Pancreas (tissue), 10 donors: ENCODE results near the gene GDF3. TPM values are rescaled to one million over a fixed set of nuclear protein-coding genes. Genes with fewer than 3 reads are reported as not detected.
"Not testable (repeated sequence)": the region's sequence is repeated elsewhere in the genome, so short reads cannot be mapped to it uniquely, and the experiment has no call there.

Source experiments
- ATAC-seq, 4 donors: fragments of 200-7000 bp; cut with Tn5 transposase; one replicate each; pipeline versions ENCODE4 v1.8.0 to v1.9.1; 2020; ENCODE audit warnings: mild to moderate bottlenecking in 4 of 4, moderate library complexity in 4 of 4
- DNase-seq, 6 donors: peaks; one replicate each; pipeline ENCODE4 v3.0.0-alpha.2; 2020
- FAIRE-seq: peaks from 2 replicates; lab custom pipeline; 2012; peaks lifted over from hg19 to GRCh38; lab: Jason Lieb, UNC
- H3K27ac ChIP-seq, 4 donors: fragments of 200-600 bp; sonication (generic); 1 replicate in 3 of 4; 2 replicates in 1 of 4; pipeline versions ENCODE4 v1.5.0 to v1.8.0; 2020
- H3K27me3 ChIP-seq, 4 donors: fragments of 200-600 bp; one replicate each; pipeline ENCODE4 v1.8.0; 2021
- H3K36me3 ChIP-seq, 3 donors: fragments of 200-600 bp; sonication (generic) in 1 of 3; one replicate each; pipeline versions ENCODE4 v1.5.0 to v1.8.0; 2020 to 2021
- H3K4me1 ChIP-seq, 3 donors: fragments of 200-600 bp; one replicate each; pipeline ENCODE4 v1.8.0; 2021
- H3K4me3 ChIP-seq, 4 donors: fragments of 200-600 bp; sonication (generic) in 2 of 4; one replicate each; pipeline versions ENCODE4 v1.5.0 to v1.8.0; 2020 to 2021
- H3K9me3 ChIP-seq, 4 donors: fragments of 200-600 bp; one replicate each; pipeline ENCODE4 v1.8.0; 2021
- CTCF ChIP-seq, 4 donors: fragments of 200-600 bp; sonication (generic) in 3 of 4; IDR thresholded peaks; one replicate each; pipeline versions ENCODE4 v1.5.0 to v1.8.0; 2021; ENCODE audit warnings: antibody characterized with exemption in 4 of 4
- WGBS, 2 donors: extraction: QIAGEN DNeasy Blood & Tissue Kit; methylation state at CpG; one replicate each; pipeline ENCODE4 v1.1.7; 2013; 5-methylcytosine and 5-hydroxymethylcytosine counted together
- intact Hi-C, 3 donors: fragments of 100-400 bp; cut with DNase I; formaldehyde crosslinking; loops; one replicate each; pipeline versions ENCODE4 v1.11.1 to v1.14.2; 2022
- polyA plus RNA-seq, 2 donors: library from polyadenylated mRNA; stranded (reverse); fragments of 200-250 nt; gene quantifications; one replicate each; pipeline ENCODE4 v1.2.3, GENCODE V29; 2013
- total RNA-seq, 6 donors: library from RNA; stranded (reverse); fragmentation: NEBNext Ultra II Directional in 4 of 6; extraction: Animal tissue kit (Norgen Biotek cat#: 25700) in 4 of 6; gene quantifications; one replicate each; pipeline versions ENCODE4 v1.2.1 to v1.2.4, GENCODE V29; 2021 to 2023
- donor health status: healthy with polysubstance abuse.
- donor health status: DM: no; HTN: no; CAD: no; lungs with moderate emphysema.
- donor health status: DM: no; HTN: no; CAD: no.
- donor health status: control.
- donor health status: control.
- donor health status: Bipolar disorder and iron deficiency.
- donor health status: DM: yes; HTN: yes; CAD: no.
- donor health status: DM: no; HTN: no; CAD: no.
- donor health status: DM: no; HTN: no; CAD: no.
- donor health status: DM: yes; HTN: yes; CAD: no.

The GDF3 gene
- total RNA-seq (not detected), polyA plus RNA-seq (under 1 TPM in 1 of 2 donors, not detected in 1; 0.07 TPM)

GRCh38 chr12:7695566-7696197 is at the start of gene GDF3:
Gene GDF3, minus strand, starts transcription at chr12:7695775. Its CDS starts 47 bp downstream, at chr12:7695728.
- Histone ChIP-seq H3K4me3 (no peak within 1 kb of the TSS), H3K4me1 (no peaks in the 10 kb centered on the region), H3K9me3 (no peaks in the 10 kb centered on the region), H3K27me3 (no peaks in the 10 kb centered on the region), H3K36me3 (no peaks in the 10 kb centered on the region), H3K27ac (no peak within 1 kb of the TSS)
- ATAC-seq (peak in 1 of 4 donors; percentile 43), DNase-seq (peak in 1 of 6 donors; percentile 12), FAIRE-seq (no peak)
- TF ChIP-seq CTCF (IDR thresholded peaks at IDR 0.05): no peak
- intact Hi-C loops: no loop called here
- 33 to 34% methylated on average over 7 of the region's 7 CpGs for WGBS, 2 donors

GRCh38 chr12:7732993-7733392 is 37.4 kb upstream of the GDF3 start:
- no peak for FAIRE-seq
- Histone ChIP-seq H3K9me3 (no peaks in the 10 kb centered on the region), H3K27me3 (no peaks in the 10 kb centered on the region), H3K36me3 (no peaks in the 10 kb centered on the region), H3K4me3 (no peak overlapping the region), H3K4me1 (no peaks in the 10 kb centered on the region), H3K27ac (no peak overlapping the region)
- no peak for ATAC-seq
- peak in 1 of 6 donors; percentile 7 for DNase-seq
- TF ChIP-seq CTCF (IDR thresholded peaks at IDR 0.05): no peak
- 55 to 59% methylated on average over 3 of the region's 3 CpGs for WGBS, 2 donors
- intact Hi-C loops: no loop called here

GRCh38 chr12:7731486-7731885 is 35.9 kb upstream of the GDF3 start:
- intact Hi-C loops: no loop called here
- no peaks in the 10 kb centered on the region for H3K4me1 ChIP-seq
- DNase-seq (peak in 1 of 6 donors; percentile 8), FAIRE-seq (no peak), ATAC-seq (no peak)
- 60 to 64% methylated on average over 5 of the region's 5 CpGs for WGBS, 2 donors
- no peak overlapping the region for H3K4me3 ChIP-seq
- no peak overlapping the region for H3K27ac ChIP-seq
- TF ChIP-seq CTCF (IDR thresholded peaks at IDR 0.05): no peak
- H3K27me3 ChIP-seq: no peaks in the 10 kb centered on the region
- no peaks in the 10 kb centered on the region for H3K36me3 ChIP-seq
- H3K9me3 ChIP-seq: no peaks in the 10 kb centered on the region

GRCh38 chr12:7730984-7731383 is 35.4 kb upstream of the GDF3 start:
- H3K4me1 ChIP-seq, FAIRE-seq, H3K4me3 ChIP-seq, DNase-seq, H3K9me3 ChIP-seq, H3K27me3 ChIP-seq, H3K27ac ChIP-seq, H3K36me3 ChIP-seq, intact Hi-C loops, ATAC-seq: not testable (repeated sequence)

- Histone ChIP-seq H3K27ac (no peak overlapping the region), H3K4me3 (no peak overlapping the region), H3K36me3 (no peaks in the 10 kb centered on the region), H3K4me1 (no peaks in the 10 kb centered on the region), H3K27me3 (no peaks in the 10 kb centered on the region), H3K9me3 (no peaks in the 10 kb centered on the region)
- FAIRE-seq (no peak), DNase-seq (no peak), ATAC-seq (no peak)
- 17 to 25% methylated on average over 4 of the region's 4 CpGs for WGBS, 2 donors
- no peak for TF ChIP-seq CTCF (IDR thresholded peaks at IDR 0.05)
- intact Hi-C loops: no loop called here
Observed at GRCh38 chr12:7729746-7730145, 34.2 kb upstream of the GDF3 start.
